GM18868 (cell line): ENCODE results near the gene GPAT3.
"Not testable (repeated sequence)": the region's sequence is repeated elsewhere in the genome, so short reads cannot be mapped to it uniquely, and the experiment has no call there.

Experiments used
- ATAC-seq: cut with Tn5 transposase; IDR thresholded peaks from one replicate; pipeline ENCODE4 v1.9.1; 2021; ENCODE audit warnings: mild to moderate bottlenecking, moderate library complexity; ENCODE audit not compliant: unreplicated experiment

GPAT3 gene

GRCh38 chr4:83591730-83592129, 55.8 kb downstream of the GPAT3 start:
- no peak for ATAC-seq

- peak; percentile 77 for ATAC-seq
Measured at GRCh38 chr4:83599183-83599582, 63.3 kb downstream of the GPAT3 start.

- no peak for ATAC-seq
Measured at GRCh38 chr4:83603129-83603528, 67.2 kb downstream of the GPAT3 start.

GRCh38 chr4:83604321-83604720, 68.4 kb downstream of the GPAT3 start:
- no peak for ATAC-seq

- ATAC-seq, result peak; percentile 6
Measured at GRCh38 chr4:83605210-83605609, 69.3 kb downstream of the GPAT3 start.

- peak; percentile 76 for ATAC-seq
Measured at GRCh38 chr4:83605744-83606172, 69.8 kb downstream of the GPAT3 start.

GRCh38 chr4:83606460-83606859, 70.6 kb downstream of the GPAT3 start:
- no peak for ATAC-seq

- peak; percentile 42 for ATAC-seq
Measured at GRCh38 chr4:83606898-83607297, 71.0 kb downstream of the GPAT3 start.

- no peak for ATAC-seq
Measured at GRCh38 chr4:83609365-83609764, 73.5 kb downstream of the GPAT3 start.

- no peak for ATAC-seq
Measured at GRCh38 chr4:83610729-83611128, 74.8 kb downstream of the GPAT3 start.

GRCh38 chr4:83613023-83613422, 77.1 kb downstream of the GPAT3 start:
- ATAC-seq, result no peak

- no peak for ATAC-seq
Measured at GRCh38 chr4:83613994-83614393, 78.1 kb downstream of the GPAT3 start.

- no peak for ATAC-seq
Measured at GRCh38 chr4:83616252-83616651, 80.3 kb downstream of the GPAT3 start.

GRCh38 chr4:83617371-83618035, 81.6 kb downstream of the GPAT3 start:
- ATAC-seq, result no peak

- ATAC-seq, result no peak
Measured at GRCh38 chr4:83618431-83618830, 82.5 kb downstream of the GPAT3 start.

GRCh38 chr4:83618991-83619645, 83.2 kb downstream of the GPAT3 start:
- no peak for ATAC-seq

- ATAC-seq, result not testable (repeated sequence)
Measured at GRCh38 chr4:83622127-83622526, 86.2 kb downstream of the GPAT3 start.

- no peak for ATAC-seq
Measured at GRCh38 chr4:83625821-83626220, 89.9 kb downstream of the GPAT3 start.

GRCh38 chr4:83626245-83626836, 90.4 kb downstream of the GPAT3 start:
- ATAC-seq, result no peak

- ATAC-seq, result no peak
Measured at GRCh38 chr4:83629945-83630721, 94.2 kb downstream of the GPAT3 start.

GRCh38 chr4:83631066-83631465, 95.2 kb downstream of the GPAT3 start:
- no peak for ATAC-seq
